ENCODE data around the gene SHISA5. TPM values are rescaled to one million over a fixed set of nuclear protein-coding genes. Genes with fewer than 3 reads are reported as not detected.

Gene SHISA5
- total RNA-seq, result 129 and 145 TPM in 2 replicates

GRCh38 chr3:48504051-48504946 lies at the start of gene SHISA5:
SHISA5 (minus strand) TSS chr3:48504174; CDS start chr3:48504094, 80 bp downstream.

GRCh38 chr3:48446425-48447193 lies 57.4 kb downstream of the SHISA5 start, which contains the start of gene ATRIP:
ATRIP (plus strand) TSS chr3:48446737; CDS start chr3:48446846, 109 bp downstream.

GRCh38 chr3:48439820-48440589 lies 64.0 kb downstream of the SHISA5 start, which contains the start of the genes CCDC51 and TMA7:
CCDC51 (minus strand) TSS chr3:48440119; CDS start chr3:48435128, 4,991 bp downstream.
TMA7 (plus strand) TSS chr3:48440257; CDS start chr3:48440297, 40 bp downstream.

GRCh38 chr3:48429960-48430707 lies 73.8 kb downstream of the SHISA5 start, which contains the start of gene PLXNB1:
PLXNB1 (minus strand) TSS chr3:48430086; CDS start chr3:48424611, 5,475 bp downstream.

Small RNAs within 50 kb of the gene (small RNA-seq; reads per million reads assigned to genes)
- gene MIR6823, result not detected

Other genes starting within 250 kb of the SHISA5 start
- gene NME6, start 202.8 kb downstream of the SHISA5 start, total RNA-seq, result 23.1 and 30.1 TPM in 2 replicates
- not detected in 2 replicates for gene SPINK8, start 170.5 kb downstream of the SHISA5 start, total RNA-seq
- not detected in 2 replicates for gene FBXW12, start 132.0 kb downstream of the SHISA5 start, total RNA-seq
- 32.2 and 42.8 TPM in 2 replicates for gene PLXNB1, start 74.1 kb downstream of the SHISA5 start, total RNA-seq
- gene CCDC51, start 64.1 kb downstream of the SHISA5 start, total RNA-seq, result 11.8 and 13.3 TPM in 2 replicates
- gene TMA7, start 63.9 kb downstream of the SHISA5 start, total RNA-seq, result 200 and 203 TPM in 2 replicates
- 8.2 and 11.4 TPM in 2 replicates for gene ATRIP, start 57.4 kb downstream of the SHISA5 start, total RNA-seq
- gene PFKFB4, start 52.6 kb upstream of the SHISA5 start, total RNA-seq, result 2.9 and 4.9 TPM in 2 replicates
- gene UCN2, start 59.6 kb upstream of the SHISA5 start, total RNA-seq, result not detected in 2 replicates
- under 0.01 and 0.19 TPM in 2 replicates for gene COL7A1, start 91.2 kb upstream of the SHISA5 start, total RNA-seq
- gene UQCRC1, start 105.5 kb upstream of the SHISA5 start, total RNA-seq, result 290 and 321 TPM in 2 replicates
- gene TMEM89, start 117.6 kb upstream of the SHISA5 start, total RNA-seq, result not detected in 2 replicates
- 16.0 and 20.4 TPM in 2 replicates for gene SLC26A6, start 131.3 kb upstream of the SHISA5 start, total RNA-seq
- gene CELSR3, start 158.7 kb upstream of the SHISA5 start, total RNA-seq, result 0.65 and 0.76 TPM in 2 replicates
- gene NCKIPSD, start 181.7 kb upstream of the SHISA5 start, total RNA-seq, result 9.6 and 13.4 TPM in 2 replicates
- gene IP6K2, start 213.0 kb upstream of the SHISA5 start, total RNA-seq, result 58.8 and 67.6 TPM in 2 replicates

All from vein endothelial cell (primary cell).